Measurements from ENCODE around the gene AOC3. TPM values are rescaled to one million over a fixed set of nuclear protein-coding genes. Genes with fewer than 3 reads are reported as not detected.

The AOC3 gene
- total and polyA plus RNA-seq, 2 of the 13 experiments (the other 11 are each of a cell fraction or from before 2014, with no cell fraction given) = 8.7 to 51.7 TPM

GRCh38 chr17:42827472-42827871 lies 23.5 kb upstream of the AOC3 start:
- no peak overlapping the region for H3K4me3 ChIP-seq (replicated peaks in 1 of 3; ENCODE audit: insufficient read depth in 1 of 3, low read depth in 2 of 3, low read length in 3 of 3)
- H3K79me2 ChIP-seq (ENCODE audit: insufficient read depth, low read length) = peaks cover 18% of the 10 kb centered on the region
- no peak for DNase-seq (ENCODE audit: low spot score)
- H4K20me1 ChIP-seq (ENCODE audit: insufficient read depth, low read length) = no peaks in the 10 kb centered on the region
- no peak for ATAC-seq
- WGBS (ENCODE audit: low lambda C conversion rate) = 48% methylated on average over 1 of the region's 1 CpG
- no TSS peak for BruUV-seq (replicated peaks)
- H3K9ac ChIP-seq (ENCODE audit: insufficient read depth, low read depth, low read length) = no peak overlapping the region
- in situ Hi-C loops (cut with HindIII; ENCODE audit: extremely low pct_ligation_motif_present, low pct_unique_long_range_greater_than_20kb) (loop anchor here (10.0 kb wide), 1 partner anchor 113 kb away; no protein-coding TSS in a partner anchor), intact Hi-C loops (cut with micrococcal nuclease; ENCODE audit: unreplicated experiment) (no loop called here)
- ChIA-PET POLR2A (no interaction called here), CTCF (ENCODE audit: low intra/inter-chr PET ratio, low total read pairs) (no interaction called here)
- no peak overlapping the region for H2AFZ ChIP-seq (ENCODE audit: low read length)
- no peaks in the 10 kb centered on the region for H3K9me3 ChIP-seq (ENCODE audit: low read length)
- no peak overlapping the region for H3K4me2 ChIP-seq (ENCODE audit: low read depth, low read length)
- H3K27ac ChIP-seq (ENCODE audit: extremely low read length, insufficient read depth, low read length) = no peak overlapping the region
- H3K36me3 ChIP-seq (replicated peaks in 1 of 2; ENCODE audit: control insufficient read depth in 1 of 2, insufficient read depth in 2 of 2, low read length in 2 of 2) = no peaks in the 10 kb centered on the region
- peaks cover 0 to 7% of the 10 kb centered on the region in 2 experiments; a peak in 1 of 5 replicates for H3K27me3 ChIP-seq (ENCODE audit: control insufficient read depth in 1 of 2, insufficient read depth in 2 of 2, low read length in 2 of 2)
- peaks cover 49% of the 10 kb centered on the region for H3K4me1 ChIP-seq (ENCODE audit: insufficient read depth, low read length)
- no peak for TF ChIP-seq RARG (CRISPR knock-in tag; IDR thresholded peaks at IDR 0.05; ENCODE audit: low read depth)
- TF ChIP-seq KLF13 (CRISPR knock-in tag; IDR thresholded peaks at IDR 0.05) = no peak
- TF ChIP-seq RFX3 (CRISPR knock-in tag; IDR thresholded peaks at IDR 0.05) = no peak
- no peak for TF ChIP-seq SOX6 (IDR thresholded peaks at IDR 0.05)
- no peak for TF ChIP-seq SOX6 (CRISPR knock-in tag; IDR thresholded peaks at IDR 0.05)
- no peak for TF ChIP-seq HIVEP1 (CRISPR knock-in tag; IDR thresholded peaks at IDR 0.05)
- TF ChIP-seq ZNF3 (CRISPR knock-in tag; IDR thresholded peaks at IDR 0.05) = no peak
- FAIRE-seq = no peak

GRCh38 chr17:42830971-42831370 lies 20.0 kb upstream of the AOC3 start:
- H3K27me3 ChIP-seq (ENCODE audit: control insufficient read depth in 1 of 2, insufficient read depth in 2 of 2, low read length in 2 of 2) = no peaks in the 10 kb centered on the region; a peak in 1 of 5 replicates
- peaks cover 51% of the 10 kb centered on the region for H3K4me1 ChIP-seq (ENCODE audit: insufficient read depth, low read length)
- H3K36me3 ChIP-seq (replicated peaks in 1 of 2; ENCODE audit: control insufficient read depth in 1 of 2, insufficient read depth in 2 of 2, low read length in 2 of 2) = peaks cover 2 to 8% of the 10 kb centered on the region in 2 experiments; a peak in 4 of 5 replicates
- H3K79me2 ChIP-seq (ENCODE audit: insufficient read depth, low read length) = peaks cover 34% of the 10 kb centered on the region
- in situ Hi-C loops (cut with HindIII; ENCODE audit: extremely low pct_ligation_motif_present, low pct_unique_long_range_greater_than_20kb) = no loop called here
- no peak overlapping the region for H2AFZ ChIP-seq (ENCODE audit: low read length)
- intact Hi-C loops (cut with micrococcal nuclease; ENCODE audit: unreplicated experiment) = loop anchor here (5.0 kb wide), 1 partner anchor 166 kb away; the partner anchor contains the start of gene RPL27
- H3K4me2 ChIP-seq (ENCODE audit: low read depth, low read length) = no peak overlapping the region
- BruUV-seq (replicated peaks) = no TSS peak
- ChIA-PET CTCF (ENCODE audit: low intra/inter-chr PET ratio, low total read pairs) (no interaction called here), POLR2A (interaction anchor here (0.6 to 5.9 kb wide), 3 partner anchors 7 to 24 kb away, joined by 3 to 73 read pairs (median 8); partner anchors contain the start of gene BECN1)
- ATAC-seq (no peak), FAIRE-seq (no peak), DNase-seq (ENCODE audit: low spot score) (no peak)
- H4K20me1 ChIP-seq (ENCODE audit: insufficient read depth, low read length) = no peaks in the 10 kb centered on the region
- H3K4me3 ChIP-seq (replicated peaks in 1 of 3; ENCODE audit: insufficient read depth in 1 of 3, low read depth in 2 of 3, low read length in 3 of 3) = no peak overlapping the region
- H3K27ac ChIP-seq (ENCODE audit: extremely low read length, insufficient read depth, low read length) = no peak overlapping the region
- H3K9ac ChIP-seq (ENCODE audit: insufficient read depth, low read depth, low read length) = no peak overlapping the region
- H3K9me3 ChIP-seq (ENCODE audit: low read length) = no peaks in the 10 kb centered on the region
- TF ChIP-seq ZNF678 (CRISPR knock-in tag; IDR thresholded peaks at IDR 0.05) (no peak), CAMTA2 (CRISPR knock-in tag; IDR thresholded peaks at IDR 0.05; ENCODE audit: borderline replicate concordance) (no peak), EED (CRISPR knock-in tag; IDR thresholded peaks at IDR 0.05) (no peak), ZFP36 (IDR thresholded peaks at IDR 0.05; ENCODE audit: borderline replicate concordance, low read depth, low read length, partially characterized antibody) (no peak), ZNF431 (CRISPR knock-in tag; IDR thresholded peaks at IDR 0.05; ENCODE audit: borderline replicate concordance, low read depth) (no peak), SOX13 (IDR thresholded peaks at IDR 0.05) (no peak), SOX13 (CRISPR knock-in tag; conservative IDR thresholded peaks at IDR 0.05 in 1 of 2, IDR thresholded peaks at IDR 0.05 in 1 of 2) (no peak), ZNF354B (CRISPR knock-in tag; IDR thresholded peaks at IDR 0.05) (no peak), ERF (CRISPR knock-in tag; IDR thresholded peaks at IDR 0.05) (no peak), ZMYM2 (CRISPR knock-in tag; IDR thresholded peaks at IDR 0.05) (no peak)

Measured in HepG2 (cell line).